22Rv1 (cell line): Measurements from ENCODE around the gene LMNA.

Source experiments
- CTCF ChIP-seq: fragments of 450-650 bp; IDR thresholded peaks from 2 replicates; pipeline ENCODE4 v1.5.1; 2017; ENCODE audit warnings: mild to moderate bottlenecking
- ZFX ChIP-seq: fragments of 450-650 bp; IDR thresholded peaks from 2 replicates; pipeline ENCODE4 v1.6.1; 2017; ENCODE audit warnings: antibody characterized with exemption, borderline replicate concordance

- no peak for TF ChIP-seq CTCF
- TF ChIP-seq ZFX = no peak
These were observed 41.4 kb downstream of the LMNA start for GRCh38 chr1:156155756-156156510.
